Measurements from ENCODE around the gene UBR4. TPM values are rescaled to one million over a fixed set of nuclear protein-coding genes. Genes with fewer than 3 reads are reported as not detected.

UBR4 gene
- total RNA-seq, 2 experiments from 2014 or later = 165 to 169 TPM

DNA sequence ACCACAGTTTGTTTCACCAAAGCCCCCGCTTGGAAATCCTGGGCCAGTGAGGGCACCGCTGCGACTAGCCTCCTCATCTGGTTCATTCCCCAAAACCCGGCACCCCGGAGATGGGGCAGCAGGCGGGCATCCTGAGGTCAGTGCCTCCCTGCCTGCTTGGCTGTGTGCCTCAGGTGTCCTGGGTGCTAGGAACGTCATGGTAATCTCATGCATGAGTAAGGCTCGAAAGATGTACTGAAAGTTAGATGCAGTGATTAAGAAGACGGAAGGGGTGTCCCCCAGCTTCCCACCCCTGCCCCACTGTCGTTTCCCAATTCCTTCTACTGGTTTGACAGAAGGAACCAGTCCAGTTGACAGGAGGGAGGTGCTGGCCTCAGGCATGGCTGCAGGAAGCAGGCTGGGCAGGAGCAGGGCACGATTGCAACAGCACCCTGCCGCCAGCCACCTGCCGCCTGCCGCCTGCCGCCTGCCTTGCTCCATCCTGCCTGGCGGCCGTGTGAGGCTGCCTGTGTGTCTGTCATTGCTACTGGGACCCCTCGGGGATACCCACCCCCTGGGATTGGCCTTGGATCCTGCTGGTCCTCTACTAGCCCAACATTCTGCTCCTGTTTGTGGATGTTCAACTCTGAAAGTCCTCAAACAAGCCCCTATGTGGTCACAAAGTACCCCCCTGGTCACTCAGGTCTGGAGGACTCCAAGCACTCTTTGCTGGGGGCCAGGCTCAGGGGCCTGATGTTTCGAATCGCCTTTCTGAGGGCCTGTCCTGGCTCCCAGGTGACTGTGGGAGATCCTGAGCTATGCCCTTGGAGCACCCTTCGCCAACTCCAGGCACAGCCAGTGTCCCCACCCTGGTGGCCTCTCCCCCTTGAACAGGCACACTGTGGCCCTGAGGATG is 180.6 kb downstream of the UBR4 start:
- Mint-ChIP-seq H3K27ac (no peak overlapping the region), H3K36me3 (ENCODE audit: low read depth) (no peaks in the 10 kb centered on the region), H3K9me3 (no peaks in the 10 kb centered on the region), H3K4me1 (ENCODE audit: low read depth) (peaks cover 3% of the 10 kb centered on the region), H3K4me3 (no peak overlapping the region), H3K27me3 (ENCODE audit: low read depth) (peaks cover 4% of the 10 kb centered on the region)
- CTCF ChIA-PET = interaction anchor here (0.7 kb wide), 1 partner anchor 25 kb away, joined by 3 read pairs; no protein-coding TSS in a partner anchor
- peak; percentile 5 for DNase-seq
- intact Hi-C loops (cut with micrococcal nuclease) = no loop called here

DNA sequence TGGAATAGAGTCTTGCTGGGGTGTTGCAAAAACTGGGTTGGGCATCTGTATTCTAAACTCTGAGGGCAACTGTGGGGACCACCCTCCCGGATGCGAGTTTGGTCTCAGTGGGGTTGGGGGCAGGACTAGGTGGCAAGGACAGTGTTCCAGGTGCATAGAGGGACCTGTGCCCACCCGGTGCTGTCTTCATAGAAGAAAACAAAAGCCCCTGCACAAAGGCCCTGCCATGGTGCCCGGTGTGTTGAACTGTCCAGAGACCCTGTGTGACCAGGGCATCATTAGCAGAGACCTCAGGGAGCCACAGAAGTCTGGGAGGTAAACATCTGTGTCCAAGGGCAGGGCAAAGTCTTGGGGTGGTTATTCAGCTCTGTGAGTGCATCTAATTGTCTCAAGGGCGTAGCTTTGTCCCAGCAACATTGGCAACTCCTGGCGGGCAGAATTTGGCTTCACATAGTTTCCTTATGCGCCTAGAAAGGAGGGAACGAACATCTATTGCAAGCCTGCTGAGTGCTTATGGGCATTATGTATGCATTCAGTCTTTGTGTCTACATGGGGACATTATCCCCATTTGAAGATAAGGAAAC is 181.4 kb downstream of the UBR4 start:
- no peaks in the 10 kb centered on the region for H3K36me3 Mint-ChIP-seq (ENCODE audit: low read depth)
- CTCF ChIA-PET = no interaction called here
- peaks cover 3% of the 10 kb centered on the region for H3K4me1 Mint-ChIP-seq (ENCODE audit: low read depth)
- DNase-seq = peak; percentile 2
- H3K9me3 Mint-ChIP-seq = no peaks in the 10 kb centered on the region
- intact Hi-C loops (cut with micrococcal nuclease) = no loop called here
- no peak overlapping the region for H3K27ac Mint-ChIP-seq
- no peak overlapping the region for H3K4me3 Mint-ChIP-seq
- peaks cover 4% of the 10 kb centered on the region for H3K27me3 Mint-ChIP-seq (ENCODE audit: low read depth)

DNA sequence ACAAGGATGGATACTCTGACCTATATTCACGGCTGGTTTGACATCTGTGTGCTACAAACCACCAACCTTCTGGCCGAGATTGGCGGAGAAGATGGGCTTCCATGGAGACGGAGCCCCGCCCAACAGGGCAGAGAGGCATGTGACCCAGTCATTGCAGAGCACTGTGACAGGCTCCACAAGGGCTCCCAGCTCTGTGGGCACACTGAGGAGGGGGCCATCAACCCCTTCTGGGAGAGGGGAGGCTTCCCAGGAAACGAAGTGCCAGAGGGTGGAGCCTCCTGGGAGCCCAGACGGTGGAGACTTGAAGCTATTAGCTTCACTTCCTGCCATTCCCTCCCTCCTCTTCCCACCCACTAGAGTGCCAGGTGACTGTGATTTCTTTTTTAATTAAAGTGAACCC is 182.0 kb downstream of the UBR4 start:
- no peaks in the 10 kb centered on the region for H3K9me3 Mint-ChIP-seq
- intact Hi-C loops (cut with micrococcal nuclease) = no loop called here
- CTCF ChIA-PET = no interaction called here
- peak; percentile 5 for DNase-seq
- H3K36me3 Mint-ChIP-seq (ENCODE audit: low read depth) = no peaks in the 10 kb centered on the region
- no peak overlapping the region for H3K4me3 Mint-ChIP-seq
- H3K27me3 Mint-ChIP-seq (ENCODE audit: low read depth) = peaks cover 4% of the 10 kb centered on the region
- no peak overlapping the region for H3K27ac Mint-ChIP-seq
- peaks cover 3% of the 10 kb centered on the region for H3K4me1 Mint-ChIP-seq (ENCODE audit: low read depth)

Other genes starting within 250 kb of the UBR4 start
- gene EMC1, start 41.3 kb upstream of the UBR4 start, total RNA-seq = 10 to 100 TPM; 40.2 to 43.2 TPM
- gene MRTO4, start 41.5 kb upstream of the UBR4 start, total RNA-seq = 10 to 100 TPM; 53.2 to 54.3 TPM
- under 1 TPM; 0.19 to 0.22 TPM for gene AKR7A3, start 78.5 kb upstream of the UBR4 start, total RNA-seq
- gene AKR7A2, start 101.9 kb upstream of the UBR4 start, total RNA-seq = 10 to 100 TPM; 36.6 to 38.8 TPM
- gene SLC66A1, start 102.1 kb upstream of the UBR4 start, total RNA-seq = 1 to 10 TPM; 2.6 to 2.7 TPM